HL-60/S4 treated with retinoic acid at 250 ng/mL for 4 days and 3 days (cell line): ENCODE measurements around the gene IGF1R.

Source experiments
- in situ Hi-C: fragments of 300-500 bp; cut with MboI; formaldehyde crosslinking; loops from 2 replicates; pipeline ENCODE4 v1.7.0; 2022; ENCODE audit warnings: low sequenced_read_pairs

Gene IGF1R

DNA sequence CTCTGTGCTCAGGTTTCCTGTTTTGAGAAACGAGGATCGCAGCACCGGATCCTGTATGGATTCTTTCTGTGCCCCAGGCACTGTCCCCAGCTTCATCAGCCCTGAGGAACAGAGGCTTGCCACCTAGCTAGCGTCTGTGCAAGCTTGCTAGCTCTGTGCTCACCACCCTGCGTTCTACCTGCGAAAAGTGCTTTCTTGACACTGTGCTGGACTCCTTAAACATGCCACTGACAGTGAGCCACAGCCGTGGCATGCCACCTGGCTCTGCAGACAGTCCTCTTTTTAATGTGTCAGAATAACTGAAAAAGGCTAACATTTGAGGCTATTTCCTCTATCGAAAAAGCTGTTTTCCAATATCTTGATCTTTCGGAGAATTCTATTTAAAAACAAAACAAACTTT is 357.8 kb downstream of the IGF1R start:
- in situ Hi-C loops = no loop called here

- in situ Hi-C loops = no loop called here
Measured at GRCh38 chr15:99006904-99007495, 358.7 kb downstream of the IGF1R start.

DNA sequence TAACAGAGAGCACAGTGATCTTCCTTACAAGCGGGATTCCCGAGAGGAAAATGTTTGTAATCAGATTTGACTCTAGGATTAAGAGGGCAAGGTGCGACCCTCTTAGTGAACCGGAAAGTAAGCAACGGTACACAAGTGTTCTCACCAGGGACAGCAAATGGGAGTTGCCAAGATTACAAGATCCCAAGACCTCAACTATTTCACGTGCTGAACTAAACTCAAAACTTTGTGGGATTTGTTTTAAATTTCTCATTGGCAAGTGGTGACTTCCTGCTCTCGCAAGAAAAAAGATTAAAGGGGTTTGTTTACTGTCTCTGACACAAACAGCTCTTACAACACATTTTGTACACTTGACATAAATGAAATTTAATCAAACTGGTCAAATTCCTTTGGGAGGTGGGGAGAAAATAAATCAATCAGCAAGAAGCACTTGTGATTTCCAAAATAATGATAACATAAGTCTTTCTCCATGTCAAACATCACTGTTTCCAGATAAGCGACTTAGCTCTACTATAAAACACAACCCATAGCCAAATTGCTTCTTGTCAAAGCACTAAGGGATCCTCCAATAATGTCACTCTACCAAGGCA is 361.5 kb downstream of the IGF1R start:
- in situ Hi-C loops = no loop called here

GRCh38 chr15:99010768-99011167 is 362.4 kb downstream of the IGF1R start:
- in situ Hi-C loops = no loop called here
